GM12878 (cell line): ENCODE results near the gene PPP2R3A. TPM values are rescaled to one million over a fixed set of nuclear protein-coding genes. Genes with fewer than 3 reads are reported as not detected.

Experiments used
- ATF2 ChIP-seq: IDR thresholded peaks from 2 replicates; pipeline ENCODE4 v1.6.1; 2012; ENCODE audit warnings: low read length, inconsistent platforms
- BCL11A ChIP-seq: IDR thresholded peaks from 2 replicates; pipeline ENCODE4 v1.6.1; 2011; ENCODE audit warnings: low read depth, low read length
- BMI1 ChIP-seq: fragments of 450-650 bp; IDR thresholded peaks from 2 replicates; pipeline ENCODE4 v1.6.1; 2016; ENCODE audit warnings: mild to moderate bottlenecking, moderate library complexity, borderline replicate concordance
- BRCA1 ChIP-seq: IDR thresholded peaks from 2 replicates; pipeline ENCODE4 v1.6.1; 2011; ENCODE audit warnings: low read depth, low read length, improper control_type of control experiment
- CBX3 ChIP-seq: fragments of 200-600 bp; sonication (generic); IDR thresholded peaks from 2 replicates; pipeline ENCODE4 v1.6.1; 2016; ENCODE audit warnings: low read depth, borderline replicate concordance
- ETV6 ChIP-seq, 2 experiments: fragments of 450-650 bp in 1 of 2; IDR thresholded peaks in 1 of 2; conservative IDR thresholded peaks in 1 of 2; 2 replicates each; pipeline ENCODE4 v1.6.1; 2014; ENCODE audit warnings: antibody characterized with exemption in 1 of 2, borderline replicate concordance in 1 of 2, low read depth in 1 of 2, mild to moderate bottlenecking in 1 of 2, moderate library complexity in 1 of 2
- HCFC1 ChIP-seq: fragments of 150-350 bp; IDR thresholded peaks from 2 replicates; pipeline ENCODE4 v1.6.1; 2014; ENCODE audit warnings: low read length
- HDAC2 ChIP-seq: fragments of 200-600 bp; sonication (generic); IDR thresholded peaks from 2 replicates; pipeline ENCODE4 v1.6.1; 2017
- HSF1 ChIP-seq: fragments of 150-350 bp; IDR thresholded peaks from 2 replicates; pipeline ENCODE4 v1.6.1; 2014; ENCODE audit warnings: mild to moderate bottlenecking, low read depth, low read length
- MAX ChIP-seq: IDR thresholded peaks from 2 replicates; pipeline ENCODE4 v1.6.1; 2012; ENCODE audit warnings: low read depth, low read length, improper control_type of control experiment
- MYC ChIP-seq: IDR thresholded peaks from 2 replicates; pipeline ENCODE4 v1.6.1; 2011; ENCODE audit warnings: mild to moderate bottlenecking, low read length, moderate library complexity, inconsistent platforms; ENCODE audit not compliant: insufficient read depth, insufficient replicate concordance, insufficient read length, severe bottlenecking
- NBN ChIP-seq: fragments of 450-650 bp; IDR thresholded peaks from 2 replicates; pipeline ENCODE4 v1.6.1; 2016
- NFXL1 ChIP-seq: fragments of 450-650 bp; IDR thresholded peaks from 2 replicates; pipeline ENCODE4 v1.6.1; 2017; ENCODE audit warnings: antibody characterized with exemption, mild to moderate bottlenecking, borderline replicate concordance
- NKRF ChIP-seq: fragments of 450-650 bp; conservative IDR thresholded peaks from 2 replicates; pipeline ENCODE4 v1.6.1; 2017; ENCODE audit warnings: mild to moderate bottlenecking, moderate library complexity
- POLR2AphosphoS2 ChIP-seq: IDR thresholded peaks from 2 replicates; pipeline ENCODE4 v1.6.1; 2011; ENCODE audit warnings: low read depth, mild to moderate bottlenecking, low read length, improper control_type of control experiment, moderate library complexity
- POU2F2 ChIP-seq: IDR thresholded peaks from 3 replicates; pipeline ENCODE4 v1.6.1; 2011; ENCODE audit warnings: low read depth, mild to moderate bottlenecking, low read length, borderline replicate concordance
- RFX5 ChIP-seq: IDR thresholded peaks from 2 replicates; pipeline ENCODE4 v1.6.1; 2011; ENCODE audit warnings: low read depth, low read length, improper control_type of control experiment
- TCF7 ChIP-seq: IDR thresholded peaks from 2 replicates; pipeline ENCODE4 v1.6.1; 2014; ENCODE audit warnings: antibody characterized with exemption, borderline replicate concordance
- ZBTB33 ChIP-seq: fragments of 450-650 bp; IDR thresholded peaks from 2 replicates; pipeline ENCODE4 v1.6.1; 2017; ENCODE audit warnings: mild to moderate bottlenecking
- ZBTB4 ChIP-seq: fragments of 450-650 bp; formaldehyde crosslinking; IDR thresholded peaks from 2 replicates; pipeline ENCODE4 v1.4.0; 2022; ENCODE audit warnings: mild to moderate bottlenecking, moderate library complexity
- ZNF207 ChIP-seq: fragments of 450-650 bp; IDR thresholded peaks from 2 replicates; pipeline ENCODE4 v1.6.1; 2014; ENCODE audit warnings: antibody characterized with exemption, mild to moderate bottlenecking, borderline replicate concordance
- polyA plus RNA-seq, 11 experiments: library from polyadenylated mRNA; depleted of rRNA in 4 of 11; unstranded in 6 of 11; stranded (reverse) in 5 of 11; fragments of >200 nt; fragmentation: Nextera tagmentation in 4 of 11; fragmentation: Illumina TruSeq in 1 of 11; extraction: Ambion mirVana in 4 of 11; extraction: Trizol in 1 of 11; gene quantifications; 1 replicate in 1 of 11; 2 replicates in 10 of 11; pipeline versions ENCODE4 v1.2.1 to v1.2.3, GENCODE V29; 2011 to 2016; ENCODE audit warnings: inconsistent platforms in 2 of 11, missing spikeins in 2 of 11, low read depth in 1 of 11
- total RNA-seq, 4 experiments: library from RNA; depleted of rRNA in 3 of 4; stranded (reverse); fragments of >200 nt in 3 of 4; fragmentation: Illumina TruSeq in 1 of 4; extraction: Trizol in 1 of 4; gene quantifications; 2 replicates each; pipeline versions ENCODE4 v1.2.1 to v1.2.3, GENCODE V29; 2013 to 2021

The PPP2R3A gene
- total and polyA plus RNA-seq, 10 of the 15 experiments (the other 5 are each of a cell fraction or from before 2014, with no cell fraction given), result under 0.01 to 0.16 (median 0.06) TPM; not detected in 5

- TF ChIP-seq CBX3, result no peak
- TF ChIP-seq HDAC2, result no peak
- no peak for TF ChIP-seq BCL11A
- no peak; the same call in 1 of the 2 replicates for TF ChIP-seq BMI1
- TF ChIP-seq ATF2, result peak; percentile 48; the same call in 1 of the 2 replicates
- TF ChIP-seq HSF1, result no peak
- TF ChIP-seq NKRF, result no peak
- no peak for TF ChIP-seq POU2F2
- no peak for TF ChIP-seq MYC
- TF ChIP-seq HCFC1, result no peak
- TF ChIP-seq TCF7, result peak; percentile 95
- no peak for TF ChIP-seq ZNF207
- TF ChIP-seq BRCA1, result no peak
- TF ChIP-seq NFXL1, result no peak
- TF ChIP-seq NBN, result no peak
- no peak for TF ChIP-seq POLR2AphosphoS2
- no peak for TF ChIP-seq ETV6 (conservative IDR thresholded peaks at IDR 0.05 in 1 of 2, IDR thresholded peaks at IDR 0.05 in 1 of 2; ENCODE audit: borderline replicate concordance in 1 of 2, low read depth in 1 of 2)
- no peak for TF ChIP-seq MAX
- TF ChIP-seq ZBTB33, result no peak
- TF ChIP-seq ZBTB4, result no peak
- no peak for TF ChIP-seq RFX5
Observed at GRCh38 chr3:136109499-136109898, 144.0 kb downstream of the PPP2R3A start (continued).
